Measurements from ENCODE around the gene SLC43A1. TPM values are rescaled to one million over a fixed set of nuclear protein-coding genes. Genes with fewer than 3 reads are reported as not detected.

SLC43A1 gene
- total and polyA plus RNA-seq, 2 of the 4 experiments (the other 2 are of a cell fraction), result 10.0 to 17.0 TPM

DNA sequence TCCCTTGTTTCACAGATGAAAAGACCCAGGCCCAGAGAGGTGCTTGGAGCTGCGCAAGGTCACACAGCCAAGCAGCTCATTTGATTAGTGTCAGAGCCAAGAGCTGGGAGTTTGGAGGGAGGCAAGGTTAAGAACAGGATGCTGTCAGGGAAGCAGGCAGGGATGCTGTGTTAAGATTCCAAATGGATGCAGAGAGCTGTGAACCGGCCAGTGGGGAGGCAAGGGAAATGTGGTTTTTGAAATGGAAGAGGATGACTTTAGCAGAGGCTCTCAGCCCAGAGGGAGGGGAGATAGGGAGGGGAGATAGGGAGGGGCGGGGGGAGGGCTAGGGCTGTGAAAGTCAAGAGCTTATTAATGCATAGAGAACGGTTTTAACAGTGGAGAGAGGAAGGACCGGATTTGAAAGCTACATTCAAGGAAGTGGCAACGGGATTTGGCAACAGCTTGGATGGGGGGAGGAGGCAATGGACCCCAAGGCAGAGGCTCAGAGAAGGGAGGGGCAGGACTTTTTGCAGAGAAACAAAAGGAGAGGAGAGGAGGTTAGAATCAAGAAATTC is 42.1 kb downstream of the SLC43A1 start:
- BruUV-seq (replicated peaks), result no TSS peak
- Histone ChIP-seq H3K9me3 (ENCODE audit: control insufficient read depth, insufficient read depth, low read length) (no peaks in the 10 kb centered on the region), H3K56ac (ENCODE audit: extremely low read depth, insufficient read depth, low read length) (no peak overlapping the region), H2BK120ac (ENCODE audit: low read depth, low read length) (no peak overlapping the region), H4K91ac (ENCODE audit: insufficient read depth, low read depth, low read length) (no peak overlapping the region), H3K79me1 (ENCODE audit: low read depth in 1 of 2, low read length in 2 of 2) (no peaks in the 10 kb centered on the region), H3K36me3 (ENCODE audit: control insufficient read depth, insufficient read depth, low read length) (no peaks in the 10 kb centered on the region), H2AK5ac (ENCODE audit: low read depth, low read length) (no peak overlapping the region), H3K9me1 (ENCODE audit: insufficient read depth, low read length) (no peaks in the 10 kb centered on the region), H2BK5ac (ENCODE audit: low read depth, low read length, poor library complexity, severe bottlenecking) (no peak overlapping the region), H3K23ac (ENCODE audit: low read depth, low read length) (no peak overlapping the region), H3K27ac (ENCODE audit: insufficient read depth, low read length) (no peak overlapping the region), H4K5ac (ENCODE audit: low read depth, low read length) (no peak overlapping the region), H4K20me1 (ENCODE audit: insufficient read depth, low read length) (no peaks in the 10 kb centered on the region; the same call in 1 of the 2 replicates), H2AFZ (replicated peaks; ENCODE audit: low read length, poor library complexity) (no peak overlapping the region), H3K14ac (replicated peaks; ENCODE audit: low read depth, low read length) (no peak overlapping the region), H2BK15ac (ENCODE audit: low read depth, low read length) (no peak overlapping the region), H3K27me3 (ENCODE audit: control insufficient read depth, insufficient read depth, low read length) (peaks cover 35% of the 10 kb centered on the region), H3K9ac (ENCODE audit: low read depth, low read length) (no peak overlapping the region), H3K4me1 (ENCODE audit: control insufficient read depth, insufficient read depth, low read length) (no peaks in the 10 kb centered on the region), H4K8ac (ENCODE audit: low read depth in 2 of 2, low read length in 2 of 2) (no peak overlapping the region), H3K4me3 (ENCODE audit: insufficient read depth, low read depth, low read length) (no peak overlapping the region), H2BK20ac (ENCODE audit: low read depth, low read length) (no peak overlapping the region), H2AK9ac (replicated peaks; ENCODE audit: low read depth, low read length, poor library complexity) (no peak overlapping the region), H3K18ac (ENCODE audit: low read depth, low read length) (no peak overlapping the region), H3K4ac (ENCODE audit: low read depth, low read length) (no peak overlapping the region), H3K4me2 (ENCODE audit: low read depth, low read length) (no peak overlapping the region)
- TF ChIP-seq MAZ (IDR thresholded peaks at IDR 0.05; ENCODE audit: borderline replicate concordance, low read depth, low read length), result no peak
- no peak for TF ChIP-seq RAD21 (IDR thresholded peaks at IDR 0.05; ENCODE audit: low read length)
- TF ChIP-seq NFE2L2 (IDR thresholded peaks at IDR 0.05; ENCODE audit: low read depth, low read length), result no peak
- TF ChIP-seq CHD1 (IDR thresholded peaks at IDR 0.05; ENCODE audit: low read depth, low read length), result no peak
- no peak for TF ChIP-seq POLR2A (IDR thresholded peaks at IDR 0.05; ENCODE audit: low read depth, low read length)
- TF ChIP-seq RFX5 (IDR thresholded peaks at IDR 0.05; ENCODE audit: low read depth, low read length), result no peak
- CTCF ChIA-PET, result interaction anchor here (0.7 to 1.4 kb wide), 4 partner anchors 9 to 54 kb away, joined by 3 to 6 read pairs (median 4); no protein-coding TSS in a partner anchor
- POLR2A ChIA-PET (ENCODE audit: unreplicated experiment), result no interaction called here
- in situ Hi-C loops (cut with MboI; ENCODE audit: low sequenced_read_pairs), result no loop called here
- WGBS, 2 experiments (ENCODE audit: extremely low coverage in 2 of 2, insufficient read length in 1 of 2), result 17% methylated on average over 2 of the region's 6 CpGs; no CpG with 5 or more reads in 1 of the 2 experiments
- ATAC-seq (ENCODE audit: low read depth) (no peak), DNase-seq (no peak)
- intact Hi-C loops (cut with micrococcal nuclease), result no loop called here
- dilution Hi-C loops (cut with HindIII; ENCODE audit: low sequenced_read_pairs, unreplicated experiment), result no loop called here
